Stimulated activated CD4-positive, alpha-beta T cell treated with anti-CD3 and anti-CD28 coated beads, Interleukin-2, amount 100 ng/mL, for 48 hours (primary cell): ENCODE measurements around the gene TRPM1.
"Not testable (repeated sequence)": the region's sequence is repeated elsewhere in the genome, so short reads cannot be mapped to it uniquely, and the experiment has no call there.

Experiments
- DNase-seq, 2 donors: peaks; one replicate each; pipeline ENCODE4 v3.0.0-alpha.2; 2020

TRPM1 gene

GRCh38 chr15:31116423-31117030 lies 15.0 kb upstream of the TRPM1 start:
- DNase-seq = no peak

DNA sequence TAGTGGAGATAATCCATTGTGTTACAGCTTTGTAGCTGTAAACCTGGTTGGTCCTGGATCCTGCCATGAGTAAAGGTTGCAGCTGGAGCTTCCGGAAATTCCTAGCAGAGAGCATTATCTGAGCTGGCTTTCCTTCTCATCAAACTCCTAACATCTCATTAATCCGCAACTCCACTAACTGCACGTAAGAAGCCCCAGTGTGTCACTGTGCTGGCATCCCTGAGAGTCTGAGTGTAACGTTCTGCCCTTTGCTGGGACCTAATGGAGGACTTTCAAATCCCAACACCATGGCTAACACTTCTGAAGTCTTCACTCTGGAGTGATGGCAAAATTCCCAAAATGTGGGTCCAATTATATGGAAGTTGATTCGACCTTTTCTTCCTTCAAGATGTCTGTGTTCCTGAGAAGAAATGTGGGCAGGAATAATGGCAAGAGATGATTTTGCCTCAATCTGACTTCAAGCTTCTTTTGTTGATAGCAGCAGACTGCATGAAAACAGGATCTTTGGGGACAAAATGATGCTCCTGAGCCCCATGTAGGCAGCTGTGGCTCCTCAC lies 9.6 kb upstream of the TRPM1 start:
- no peak for DNase-seq

- no peak for DNase-seq
These were observed 7.3 kb upstream of the TRPM1 start for GRCh38 chr15:31108836-31109235.

DNA sequence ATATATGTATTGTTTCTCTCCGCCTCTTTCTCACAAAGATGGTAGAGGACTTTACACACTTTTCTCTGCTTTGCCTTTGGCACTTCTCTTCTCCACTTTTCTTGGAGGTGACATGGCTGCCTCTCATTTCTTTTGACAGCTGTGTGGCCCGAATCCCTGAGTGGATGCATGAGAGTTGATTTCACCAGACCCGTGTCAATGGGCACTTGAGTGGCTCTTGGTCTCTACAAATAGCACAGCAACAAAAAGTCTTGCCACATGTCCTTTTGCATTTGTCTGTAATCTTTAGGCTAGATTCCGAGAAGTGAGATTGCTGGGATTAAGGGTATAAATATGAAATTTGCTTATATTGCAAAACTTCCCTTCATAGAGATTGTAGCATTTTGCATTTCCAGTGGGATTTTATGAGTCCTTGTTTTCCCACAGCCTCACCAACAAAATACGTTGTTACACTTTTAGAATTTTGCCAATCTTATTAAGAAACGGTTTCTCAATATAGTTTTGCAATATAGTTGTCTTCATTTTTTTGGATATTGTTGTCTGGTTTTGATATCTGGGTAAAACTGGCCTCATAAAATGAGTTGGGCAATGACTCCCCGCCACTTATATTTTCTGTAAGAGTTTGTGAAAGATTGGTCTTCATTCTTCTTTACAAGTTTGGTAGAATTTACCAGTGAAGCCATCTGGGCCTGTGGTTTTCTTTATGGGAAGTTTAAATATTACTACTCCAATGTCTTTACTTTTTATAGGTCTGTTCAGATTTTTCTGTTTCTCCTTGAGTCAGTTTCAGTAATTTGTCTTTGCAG lies 5.2 kb upstream of the TRPM1 start:
- no peak for DNase-seq

DNA sequence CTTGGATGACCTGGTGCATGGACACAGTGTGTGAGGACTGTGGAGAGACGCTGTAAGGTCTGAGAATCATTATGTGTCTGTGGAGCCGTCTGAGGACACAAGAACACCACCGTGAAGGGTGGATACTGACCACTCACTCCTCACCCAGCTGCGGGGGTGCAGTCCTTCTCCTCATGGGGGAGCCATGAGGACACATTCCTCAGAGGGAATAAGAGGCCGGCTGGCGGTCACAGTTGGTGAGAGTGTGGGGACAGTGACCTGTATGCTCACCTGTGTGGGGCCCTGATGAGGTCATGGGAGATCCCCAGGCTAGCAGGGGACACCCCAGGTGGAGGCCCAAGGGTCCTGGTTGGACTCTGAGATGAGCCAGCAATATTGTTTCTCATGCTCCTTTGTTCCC lies 2.5 kb upstream of the TRPM1 start:
- no peak for DNase-seq

DNA sequence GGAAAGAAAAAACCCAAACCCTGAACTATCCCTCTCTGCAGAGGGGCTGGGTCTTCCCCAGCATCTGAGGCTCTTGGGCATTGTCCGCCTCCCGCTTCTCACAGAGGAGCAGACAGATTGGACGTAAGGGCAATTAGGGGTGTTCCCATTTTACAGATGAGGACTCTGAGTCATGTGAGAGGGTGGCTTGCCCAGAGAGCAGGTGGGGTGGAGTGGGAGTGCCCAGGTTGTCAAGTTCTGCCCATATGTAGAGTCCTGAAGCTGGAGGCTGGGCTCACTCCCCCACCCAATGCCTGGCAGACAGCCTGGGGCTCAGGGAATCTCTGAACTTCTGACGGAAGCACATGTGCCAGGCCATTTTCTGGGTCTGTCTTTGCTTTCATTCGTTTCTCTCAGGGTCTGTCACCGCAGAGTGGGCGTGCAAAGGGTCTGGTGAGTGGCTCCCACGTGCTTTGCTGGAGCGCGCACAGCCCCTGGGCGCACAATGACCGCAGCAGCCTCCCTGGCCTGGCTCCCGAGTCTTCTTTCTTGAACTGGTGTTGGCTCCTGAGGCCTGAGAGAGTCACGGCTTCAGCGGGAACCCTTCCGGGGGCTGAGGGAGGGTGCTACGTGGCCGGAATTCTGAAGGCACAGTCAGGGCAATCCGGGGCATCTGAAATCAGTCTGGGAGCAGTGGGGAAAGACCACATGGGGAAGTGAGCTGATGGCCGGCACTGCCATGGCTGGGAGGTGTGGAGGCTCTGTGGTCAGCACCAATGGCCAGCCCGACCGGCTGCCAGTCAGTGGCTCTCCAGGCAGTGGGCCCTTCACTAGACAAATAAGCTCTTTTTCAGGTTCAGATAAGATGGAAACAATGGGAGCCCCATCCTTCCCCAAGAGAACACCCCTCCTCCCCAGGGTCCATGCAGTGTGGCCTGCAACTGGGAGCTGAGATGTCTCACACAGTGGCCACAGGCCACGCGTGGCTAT lies 1.1 kb upstream of the TRPM1 start:
- DNase-seq = no peak

GRCh38 chr15:31102039-31102321 lies 455 bp upstream of the TRPM1 start:
- DNase-seq = no peak

DNA sequence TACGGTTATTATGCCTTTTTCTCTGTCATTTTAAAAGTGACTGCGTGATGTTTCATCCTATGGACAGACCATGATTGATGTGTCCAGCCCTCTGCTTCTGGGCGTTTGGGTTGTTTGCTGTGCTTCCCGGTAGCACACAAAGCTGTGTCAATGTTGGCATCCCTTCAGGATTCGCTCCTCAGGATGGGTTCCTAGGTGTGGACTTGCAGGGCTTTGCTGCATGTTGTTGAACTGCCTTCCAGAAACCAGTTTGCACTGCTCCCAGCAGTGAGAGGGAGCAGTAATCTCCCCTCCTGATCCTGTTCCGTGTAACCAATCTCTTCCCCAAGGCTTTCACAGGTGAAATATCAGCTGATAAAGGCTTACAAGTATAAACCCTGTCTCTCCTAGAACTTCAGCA lies 787 bp downstream of the TRPM1 start:
- DNase-seq = no peak

- no peak for DNase-seq
These were observed 2.4 kb downstream of the TRPM1 start for GRCh38 chr15:31098953-31099740.

DNA sequence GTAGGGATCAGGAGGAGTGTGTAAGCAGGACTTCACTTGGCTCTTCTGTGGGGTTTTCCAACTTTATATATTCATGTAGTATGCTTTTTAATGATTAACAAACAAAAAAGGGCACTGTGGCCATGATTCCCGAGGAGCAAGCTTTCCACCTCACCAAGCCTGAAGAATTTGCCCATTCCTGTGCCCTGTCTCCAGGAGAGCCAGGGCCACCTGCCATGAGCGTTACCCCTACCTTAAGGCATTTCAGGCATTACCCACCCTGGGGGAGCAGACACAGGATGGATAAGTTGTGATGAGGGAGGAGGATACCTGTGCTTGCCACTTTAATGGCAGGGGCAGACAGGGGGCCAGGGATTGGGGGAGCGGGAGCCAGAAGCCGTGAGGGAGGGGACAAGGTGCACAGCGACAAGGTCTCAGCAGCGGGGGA lies 3.0 kb downstream of the TRPM1 start:
- DNase-seq = no peak

GRCh38 chr15:31096563-31096962 lies 5.0 kb downstream of the TRPM1 start:
- no peak for DNase-seq

DNA sequence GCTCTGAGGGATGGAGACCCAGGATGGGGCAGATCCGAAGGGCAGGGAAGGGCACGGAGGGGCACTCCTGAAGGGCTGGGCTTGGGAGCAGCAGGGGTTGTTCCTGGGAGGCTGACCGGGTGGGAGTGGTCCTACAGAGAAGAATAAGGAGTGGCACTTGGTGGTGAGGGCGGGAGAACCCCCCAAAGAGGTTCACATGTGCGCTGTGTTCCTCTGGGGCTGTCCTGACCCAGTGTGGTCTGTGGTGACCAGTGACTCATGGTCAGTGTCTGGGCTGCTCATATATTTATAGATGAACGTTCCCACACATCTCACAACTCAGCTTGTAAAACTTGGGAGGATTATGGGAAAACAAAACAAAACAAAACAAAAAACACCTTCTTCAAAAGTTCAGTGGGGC lies 10.0 kb downstream of the TRPM1 start:
- no peak for DNase-seq

- DNase-seq = no peak
These were observed 10.8 kb downstream of the TRPM1 start for GRCh38 chr15:31090766-31091165.

GRCh38 chr15:31089368-31090047 lies 12.0 kb downstream of the TRPM1 start:
- DNase-seq = no peak

DNA sequence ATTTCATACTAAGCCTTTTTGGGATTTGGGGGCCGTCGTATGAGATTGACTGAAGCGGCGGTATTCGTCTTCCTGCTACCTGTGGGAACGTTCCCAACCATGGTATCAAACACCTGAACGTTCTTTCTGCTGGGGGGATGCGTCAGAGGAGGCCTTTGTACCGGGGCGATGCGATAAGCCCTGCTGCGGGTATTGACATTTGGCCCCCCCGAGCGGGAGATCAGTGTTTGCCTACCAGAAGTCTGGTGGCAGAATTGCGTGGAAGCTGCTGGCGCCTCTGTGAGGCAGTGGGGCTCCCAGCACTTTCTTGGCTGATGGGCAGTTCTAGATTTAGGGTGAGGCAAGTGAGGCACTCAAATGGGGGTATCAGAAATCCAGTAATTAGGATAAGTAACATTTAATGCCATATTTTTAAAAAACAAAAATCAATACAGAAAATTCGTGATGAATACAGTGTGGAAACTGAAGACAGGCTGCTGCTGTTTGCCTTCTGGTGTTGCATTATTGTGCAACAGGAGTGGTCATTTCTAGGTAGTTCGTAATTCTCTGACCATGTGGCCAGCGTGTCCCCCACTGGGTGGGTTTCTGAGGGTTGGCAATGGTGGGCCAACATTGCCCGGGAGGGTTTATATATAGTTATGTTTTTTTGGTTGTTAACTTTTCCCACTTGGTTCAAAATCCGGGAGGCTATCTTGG lies 12.7 kb downstream of the TRPM1 start:
- no peak for DNase-seq

DNA sequence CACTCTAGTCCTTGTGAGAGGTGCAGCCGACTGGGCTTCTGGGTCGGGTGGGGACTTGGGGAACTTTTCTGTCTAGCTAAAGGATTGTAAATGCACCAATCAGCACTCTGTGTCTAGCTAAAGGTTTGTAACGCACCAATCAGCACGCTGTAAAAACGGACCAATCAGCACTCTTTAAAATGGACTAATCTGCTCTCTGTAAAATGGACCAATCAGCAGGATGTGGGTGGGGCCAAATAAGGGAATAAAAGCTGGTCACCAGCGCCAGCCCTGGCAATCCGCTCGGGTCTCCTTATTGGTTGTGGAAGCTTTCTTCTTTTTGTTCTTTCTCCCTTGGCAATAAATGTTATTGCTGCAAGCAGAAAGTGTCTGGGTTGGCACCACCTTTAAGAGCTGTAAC lies 13.5 kb downstream of the TRPM1 start:
- DNase-seq = not testable (repeated sequence)

- DNase-seq = no peak
These were observed 15.2 kb downstream of the TRPM1 start for GRCh38 chr15:31086344-31086743.

- no peak for DNase-seq
These were observed 16.2 kb downstream of the TRPM1 start for GRCh38 chr15:31085359-31085758.

GRCh38 chr15:31084176-31084575 lies 17.3 kb downstream of the TRPM1 start:
- DNase-seq = no peak

DNA sequence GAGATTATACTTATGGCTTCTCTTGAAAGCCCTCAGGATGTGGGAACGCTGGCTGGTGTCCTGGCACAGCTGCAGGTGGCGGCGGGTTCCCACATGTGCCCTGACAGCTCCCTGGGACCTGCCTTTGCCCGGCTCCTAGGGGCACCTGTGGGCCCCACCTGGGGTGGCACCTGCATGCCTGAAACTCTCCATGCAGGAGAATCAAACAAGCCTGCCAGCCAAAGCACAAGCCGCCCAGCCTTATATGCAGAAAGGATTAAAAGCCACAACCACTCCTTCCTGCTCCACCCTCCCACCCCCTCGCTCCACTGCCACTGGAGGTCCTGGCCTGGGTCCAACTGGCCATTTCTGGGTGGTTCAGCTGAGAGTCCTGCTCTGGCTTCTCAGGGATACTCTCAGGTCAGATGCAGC lies 18.1 kb downstream of the TRPM1 start:
- no peak for DNase-seq

GRCh38 chr15:31082771-31083369 lies 18.7 kb downstream of the TRPM1 start:
- DNase-seq = no peak
